Hematopoietic multipotent progenitor cell treated with erythropoietin and hydrocortisone succinate and interleukin-3 and kit ligand, for 4 days (in vitro differentiated cells): ENCODE measurements around the gene ITGA3.

Experiments
- DNase-seq: peaks from one replicate; pipeline ENCODE4 v3.0.0-alpha.2; 2015

The ITGA3 gene

GRCh38 chr17:50075446-50076032 is 19.6 kb downstream of the ITGA3 start:
- DNase-seq: no peak

GRCh38 chr17:50076221-50076590 is 20.3 kb downstream of the ITGA3 start:
- DNase-seq: no peak

GRCh38 chr17:50076591-50077235 is 20.8 kb downstream of the ITGA3 start:
- no peak for DNase-seq

- no peak for DNase-seq
Measured at GRCh38 chr17:50078430-50078829, 22.5 kb downstream of the ITGA3 start.

- DNase-seq: peak; percentile 66
Measured at GRCh38 chr17:50079334-50080095, 23.6 kb downstream of the ITGA3 start.

- DNase-seq: no peak
Measured at GRCh38 chr17:50080096-50080480, 24.2 kb downstream of the ITGA3 start.

- no peak for DNase-seq
Measured at GRCh38 chr17:50080827-50081226, 24.9 kb downstream of the ITGA3 start.

- DNase-seq: no peak
Measured at GRCh38 chr17:50081757-50082156, 25.8 kb downstream of the ITGA3 start.

- DNase-seq: peak; percentile 84
Measured at GRCh38 chr17:50087246-50087911, 31.5 kb downstream of the ITGA3 start.

GRCh38 chr17:50087912-50088405 is 32.0 kb downstream of the ITGA3 start:
- DNase-seq: no peak

GRCh38 chr17:50088952-50089825 is 33.3 kb downstream of the ITGA3 start:
- DNase-seq: no peak

- no peak for DNase-seq
Measured at GRCh38 chr17:50090071-50090470, 34.2 kb downstream of the ITGA3 start.

GRCh38 chr17:50090971-50091917 is 35.3 kb downstream of the ITGA3 start:
- DNase-seq: no peak

GRCh38 chr17:50091918-50092285 is 36.0 kb downstream of the ITGA3 start:
- DNase-seq: no peak

GRCh38 chr17:50093246-50093645 is 37.3 kb downstream of the ITGA3 start:
- no peak for DNase-seq

GRCh38 chr17:50093807-50094206 is 37.9 kb downstream of the ITGA3 start:
- peak; percentile 20 for DNase-seq

- peak; percentile 93 for DNase-seq
Measured at GRCh38 chr17:50094243-50094752, 38.4 kb downstream of the ITGA3 start.

GRCh38 chr17:50094753-50095619 is 39.1 kb downstream of the ITGA3 start, which contains the start of gene PDK2:
Gene PDK2, plus strand, starts transcription at chr17:50095351. Its CDS starts 85 bp downstream, at chr17:50095436.
- peak; percentile 97 for DNase-seq

- peak; percentile 15 for DNase-seq
Measured at GRCh38 chr17:50095626-50096037, 39.7 kb downstream of the ITGA3 start.

- no peak for DNase-seq
Measured at GRCh38 chr17:50096092-50096491, 40.2 kb downstream of the ITGA3 start.
